Panc1 (cell line): ENCODE measurements around the gene EVC. TPM values are rescaled to one million over a fixed set of nuclear protein-coding genes. Genes with fewer than 3 reads are reported as not detected.

Experiments used
- ATAC-seq: fragments of 200-7000 bp; cut with Tn5 transposase; 2 replicates; pipeline ENCODE4 v1.9.1; 2020; ENCODE audit warnings: mild to moderate bottlenecking, moderate library complexity
- BruUV-seq: library from RNA; stranded (reverse); fragments of 400-500 nt; replicated peaks from 2 replicates; lab custom pipeline; 2021; lab: Mats Ljungman, UMichigan
- CTCF ChIA-PET: fragments of 300-600 bp; sonication (Branson Sonifier 250); formaldehyde crosslinking; loops from one replicate; lab custom pipeline; 2022; ENCODE audit warnings: antibody characterized with exemption; lab: Charles Lee
- POLR2A ChIA-PET: fragments of 300-600 bp; sonication (Branson Sonifier 250); formaldehyde crosslinking; loops from one replicate; lab custom pipeline; 2022; ENCODE audit warnings: antibody characterized with exemption; lab: Charles Lee
- DNase-seq: peaks from one replicate; pipeline ENCODE4 v3.0.0-alpha.2; 2010; ENCODE audit warnings: low read depth, low spot score
- H3K27ac ChIP-seq: 2 replicates; pipeline ENCODE4 v1.5.1; 2011; ENCODE audit warnings: mild to moderate bottlenecking, low read length, inconsistent platforms
- H3K27me3 ChIP-seq: fragments of 200-500 bp; sonication (Bioruptor generic); 2 replicates; pipeline ENCODE4 v1.6.0; 2014; ENCODE audit warnings: low read length, inconsistent platforms; ENCODE audit not compliant: control insufficient read depth, insufficient read depth
- H3K36me3 ChIP-seq: fragments of 200-500 bp; sonication (Bioruptor generic); 2 replicates; pipeline ENCODE4 v1.5.1; 2014; ENCODE audit warnings: inconsistent platforms, mild to moderate bottlenecking, low read length, moderate library complexity; ENCODE audit not compliant: control insufficient read depth, insufficient read depth
- H3K4me1 ChIP-seq: 2 replicates; pipeline ENCODE4 v1.5.1; 2011; ENCODE audit warnings: inconsistent platforms, mild to moderate bottlenecking, low read length, moderate library complexity; ENCODE audit not compliant: control insufficient read depth, insufficient read depth
- H3K4me3 ChIP-seq, 2 experiments: 2 replicates each; pipeline ENCODE4 v1.5.1; 2011 to 2012; ENCODE audit warnings: low read depth in 2 of 2, low read length in 2 of 2, mild to moderate bottlenecking in 2 of 2, inconsistent platforms in 1 of 2, moderate library complexity in 1 of 2
- H3K9me3 ChIP-seq: fragments of 200-500 bp; sonication (Bioruptor generic); 2 replicates; pipeline ENCODE4 v1.5.1; 2014; ENCODE audit warnings: low read depth, mild to moderate bottlenecking, inconsistent platforms, low read length, moderate library complexity; ENCODE audit not compliant: control insufficient read depth, insufficient read depth
- POLR2AphosphoS5 ChIP-seq: IDR thresholded peaks from 2 replicates; pipeline ENCODE4 v1.6.1; 2012; ENCODE audit warnings: mild to moderate bottlenecking, low read depth, low read length, moderate library complexity
- SIN3A ChIP-seq: IDR thresholded peaks from 2 replicates; pipeline ENCODE4 v1.6.1; 2012; ENCODE audit warnings: low read depth, mild to moderate bottlenecking, low read length, moderate library complexity, borderline replicate concordance; ENCODE audit not compliant: insufficient read depth
- TCF7L2 ChIP-seq: IDR thresholded peaks from 2 replicates; pipeline ENCODE4 v1.6.1; 2011; ENCODE audit warnings: mild to moderate bottlenecking, low read depth, low read length, inconsistent platforms
- in situ Hi-C: cut with HindIII; loops from 2 replicates; pipeline ENCODE4 v1.10.0; 2016; ENCODE audit warnings: low sequenced_read_pairs, low pct_unique_long_range_greater_than_20kb
- intact Hi-C: fragments of 100-400 bp; cut with micrococcal nuclease; formaldehyde crosslinking; loops from one replicate; pipeline ENCODE4 v1.10.0; 2022; ENCODE audit not compliant: unreplicated experiment
- total RNA-seq: library from RNA; stranded (reverse); gene quantifications from one replicate; pipeline ENCODE4 v1.2.1, GENCODE V29; 2021; ENCODE audit not compliant: unreplicated experiment
- TF ChIP-seq, protein P1 (sequence below), 2 experiments: IDR thresholded peaks; 2 replicates each; pipeline ENCODE4 v1.6.1; 2011 to 2012; ENCODE audit warnings: low read depth in 2 of 2, control low read depth in 1 of 2, low read length in 1 of 2, mild to moderate bottlenecking in 1 of 2, moderate library complexity in 1 of 2; ENCODE audit not compliant: insufficient read depth in 1 of 2
- TF ChIP-seq, protein P2 (sequence below): fragments of 450-650 bp; IDR thresholded peaks from 2 replicates; pipeline ENCODE4 v1.5.1; 2017; ENCODE audit warnings: mild to moderate bottlenecking

EVC gene
- total RNA-seq, 1 experiment from 2014 or later: 12.1 TPM

DNA sequence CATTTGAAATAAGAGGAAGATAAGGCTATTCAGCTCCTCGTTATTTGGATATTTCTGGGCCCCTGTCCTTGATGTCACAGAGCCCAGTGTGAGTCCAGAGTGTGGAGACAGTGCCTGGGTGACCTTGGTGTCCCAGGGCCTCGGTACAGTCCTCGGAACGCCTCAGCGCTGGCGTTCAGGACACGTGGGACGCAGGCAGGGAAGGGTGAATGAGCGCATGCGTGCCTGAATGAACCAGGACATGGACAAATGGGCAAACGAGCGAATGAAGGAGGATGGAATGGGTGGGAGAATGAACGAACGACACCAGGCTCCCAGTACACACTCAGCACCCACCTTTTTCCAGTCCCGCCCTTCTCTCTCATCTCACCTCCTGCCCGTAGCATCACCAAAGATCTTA, 44.2 kb downstream of the EVC start:
- TF ChIP-seq, protein P1, sequence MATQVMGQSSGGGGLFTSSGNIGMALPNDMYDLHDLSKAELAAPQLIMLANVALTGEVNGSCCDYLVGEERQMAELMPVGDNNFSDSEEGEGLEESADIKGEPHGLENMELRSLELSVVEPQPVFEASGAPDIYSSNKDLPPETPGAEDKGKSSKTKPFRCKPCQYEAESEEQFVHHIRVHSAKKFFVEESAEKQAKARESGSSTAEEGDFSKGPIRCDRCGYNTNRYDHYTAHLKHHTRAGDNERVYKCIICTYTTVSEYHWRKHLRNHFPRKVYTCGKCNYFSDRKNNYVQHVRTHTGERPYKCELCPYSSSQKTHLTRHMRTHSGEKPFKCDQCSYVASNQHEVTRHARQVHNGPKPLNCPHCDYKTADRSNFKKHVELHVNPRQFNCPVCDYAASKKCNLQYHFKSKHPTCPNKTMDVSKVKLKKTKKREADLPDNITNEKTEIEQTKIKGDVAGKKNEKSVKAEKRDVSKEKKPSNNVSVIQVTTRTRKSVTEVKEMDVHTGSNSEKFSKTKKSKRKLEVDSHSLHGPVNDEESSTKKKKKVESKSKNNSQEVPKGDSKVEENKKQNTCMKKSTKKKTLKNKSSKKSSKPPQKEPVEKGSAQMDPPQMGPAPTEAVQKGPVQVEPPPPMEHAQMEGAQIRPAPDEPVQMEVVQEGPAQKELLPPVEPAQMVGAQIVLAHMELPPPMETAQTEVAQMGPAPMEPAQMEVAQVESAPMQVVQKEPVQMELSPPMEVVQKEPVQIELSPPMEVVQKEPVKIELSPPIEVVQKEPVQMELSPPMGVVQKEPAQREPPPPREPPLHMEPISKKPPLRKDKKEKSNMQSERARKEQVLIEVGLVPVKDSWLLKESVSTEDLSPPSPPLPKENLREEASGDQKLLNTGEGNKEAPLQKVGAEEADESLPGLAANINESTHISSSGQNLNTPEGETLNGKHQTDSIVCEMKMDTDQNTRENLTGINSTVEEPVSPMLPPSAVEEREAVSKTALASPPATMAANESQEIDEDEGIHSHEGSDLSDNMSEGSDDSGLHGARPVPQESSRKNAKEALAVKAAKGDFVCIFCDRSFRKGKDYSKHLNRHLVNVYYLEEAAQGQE (IDR thresholded peaks at IDR 0.05; ENCODE audit: insufficient read depth in 1 of 2, low read depth in 2 of 2, low read length in 1 of 2): no peak
- TF ChIP-seq TCF7L2: no peak
- no peak for TF ChIP-seq POLR2AphosphoS5
- TF ChIP-seq SIN3A: no peak
- TF ChIP-seq, protein P2, sequence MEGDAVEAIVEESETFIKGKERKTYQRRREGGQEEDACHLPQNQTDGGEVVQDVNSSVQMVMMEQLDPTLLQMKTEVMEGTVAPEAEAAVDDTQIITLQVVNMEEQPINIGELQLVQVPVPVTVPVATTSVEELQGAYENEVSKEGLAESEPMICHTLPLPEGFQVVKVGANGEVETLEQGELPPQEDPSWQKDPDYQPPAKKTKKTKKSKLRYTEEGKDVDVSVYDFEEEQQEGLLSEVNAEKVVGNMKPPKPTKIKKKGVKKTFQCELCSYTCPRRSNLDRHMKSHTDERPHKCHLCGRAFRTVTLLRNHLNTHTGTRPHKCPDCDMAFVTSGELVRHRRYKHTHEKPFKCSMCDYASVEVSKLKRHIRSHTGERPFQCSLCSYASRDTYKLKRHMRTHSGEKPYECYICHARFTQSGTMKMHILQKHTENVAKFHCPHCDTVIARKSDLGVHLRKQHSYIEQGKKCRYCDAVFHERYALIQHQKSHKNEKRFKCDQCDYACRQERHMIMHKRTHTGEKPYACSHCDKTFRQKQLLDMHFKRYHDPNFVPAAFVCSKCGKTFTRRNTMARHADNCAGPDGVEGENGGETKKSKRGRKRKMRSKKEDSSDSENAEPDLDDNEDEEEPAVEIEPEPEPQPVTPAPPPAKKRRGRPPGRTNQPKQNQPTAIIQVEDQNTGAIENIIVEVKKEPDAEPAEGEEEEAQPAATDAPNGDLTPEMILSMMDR: no peak
- POLR2A ChIA-PET: no interaction called here
- peaks cover 3% of the 10 kb centered on the region; the same call in 1 of the 2 replicates for H3K4me1 ChIP-seq

DNA sequence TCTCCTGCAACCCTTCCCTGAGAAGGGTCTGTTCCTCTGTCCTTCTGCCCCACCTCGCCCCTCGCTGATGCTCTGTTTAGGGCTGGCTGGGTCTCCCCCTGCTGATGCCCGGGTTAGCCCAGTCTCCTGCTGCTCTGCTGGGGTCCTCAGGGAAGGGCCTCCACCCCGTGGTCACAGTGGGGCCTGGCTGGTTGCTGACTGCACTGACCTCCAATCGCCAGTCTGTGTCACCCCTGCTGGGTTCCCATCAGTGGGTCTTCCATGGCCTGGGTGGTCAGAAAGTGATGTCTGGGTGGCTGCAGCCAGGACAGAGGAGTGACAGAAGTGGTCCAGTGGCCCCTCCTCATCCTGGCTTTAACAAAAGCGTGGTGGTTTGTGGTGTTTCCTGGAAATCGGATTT, 44.7 kb downstream of the EVC start:
- Histone ChIP-seq H3K9me3 (no peaks in the 10 kb centered on the region), H3K27ac (no peak overlapping the region), H3K36me3 (no peaks in the 10 kb centered on the region), H3K27me3 (no peaks in the 10 kb centered on the region), H3K4me3 (no peak overlapping the region), H3K4me1 (peaks cover 3% of the 10 kb centered on the region; the same call in 1 of the 2 replicates)
- DNase-seq: no peak
- CTCF ChIA-PET: no interaction called here
- in situ Hi-C loops (no loop called here), intact Hi-C loops (no loop called here)
- ATAC-seq: no peak
- no TSS peak for BruUV-seq
- POLR2A ChIA-PET: no interaction called here
- TF ChIP-seq, protein P1 (IDR thresholded peaks at IDR 0.05; ENCODE audit: insufficient read depth in 1 of 2, low read depth in 2 of 2, low read length in 1 of 2): no peak
- no peak for TF ChIP-seq TCF7L2
- no peak for TF ChIP-seq SIN3A
- TF ChIP-seq, protein P2: no peak
- no peak for TF ChIP-seq POLR2AphosphoS5

More for the DNA sequence above, 44.2 kb downstream of the EVC start:
- H3K36me3 ChIP-seq: no peaks in the 10 kb centered on the region
- ATAC-seq: no peak
- DNase-seq: no peak
- H3K9me3 ChIP-seq: no peaks in the 10 kb centered on the region
- no TSS peak for BruUV-seq
- in situ Hi-C loops (no loop called here), intact Hi-C loops (no loop called here)
- CTCF ChIA-PET: no interaction called here
- H3K27me3 ChIP-seq: no peaks in the 10 kb centered on the region
- no peak overlapping the region for H3K27ac ChIP-seq
- H3K4me3 ChIP-seq: no peak overlapping the region
